Measurements from ENCODE around the gene SGK1. TPM values are rescaled to one million over a fixed set of nuclear protein-coding genes. Genes with fewer than 3 reads are reported as not detected.
"Not testable (repeated sequence)": the region's sequence is repeated elsewhere in the genome, so short reads cannot be mapped to it uniquely, and the experiment has no call there.

SGK1 gene
- total and polyA plus RNA-seq, 3 donors from 2014 or later = 91.3 to 208 (median 154) TPM

- no peak for TF ChIP-seq POLR2A (IDR thresholded peaks at IDR 0.05)
- TF ChIP-seq CTCF (IDR thresholded peaks at IDR 0.05) = no peak
- peak; percentile 52 for DNase-seq
- Histone ChIP-seq H3K4me3 (no peak overlapping the region), H3K27me3 (no peaks in the 10 kb centered on the region), H3K27ac (no peak overlapping the region), H3K9me3 (no peaks in the 10 kb centered on the region), H3K4me1 (no peaks in the 10 kb centered on the region), H3K36me3 (ENCODE audit: low read depth, missing control alignments) (no peaks in the 10 kb centered on the region)
- intact Hi-C loops (cut with DNase I; ENCODE audit: low total_unique reads) = no loop called here
- 82 to 87% methylated on average over 9 of the region's 9 CpGs for WGBS, 2 donors
Observed at GRCh38 chr6:134240665-134241431, 77.1 kb downstream of the SGK1 start.

GRCh38 chr6:134238960-134239795 is 78.7 kb downstream of the SGK1 start:
- H3K27ac ChIP-seq = no peak overlapping the region
- no peaks in the 10 kb centered on the region for H3K27me3 ChIP-seq
- TF ChIP-seq POLR2A (IDR thresholded peaks at IDR 0.05) = no peak
- no peak for TF ChIP-seq CTCF (IDR thresholded peaks at IDR 0.05)
- no peaks in the 10 kb centered on the region for H3K4me1 ChIP-seq
- H3K9me3 ChIP-seq = no peaks in the 10 kb centered on the region
- H3K4me3 ChIP-seq = no peak overlapping the region
- no peaks in the 10 kb centered on the region for H3K36me3 ChIP-seq (ENCODE audit: low read depth, missing control alignments)
- DNase-seq = no peak
- intact Hi-C loops (cut with DNase I; ENCODE audit: low total_unique reads) = no loop called here
- 69% methylated on average over 6 of the region's 6 CpGs for WGBS, 2 donors

- H3K9me3 ChIP-seq = no peaks in the 10 kb centered on the region
- H3K4me3 ChIP-seq = no peak overlapping the region
- 81 to 90% methylated on average over 2 of the region's 2 CpGs for WGBS, 2 donors
- H3K36me3 ChIP-seq (ENCODE audit: low read depth, missing control alignments) = no peaks in the 10 kb centered on the region
- H3K27ac ChIP-seq = no peak overlapping the region
- H3K4me1 ChIP-seq = no peaks in the 10 kb centered on the region
- no peak for DNase-seq
- H3K27me3 ChIP-seq = no peaks in the 10 kb centered on the region
- intact Hi-C loops (cut with DNase I; ENCODE audit: low total_unique reads) = no loop called here
- TF ChIP-seq POLR2A (IDR thresholded peaks at IDR 0.05) (no peak), CTCF (IDR thresholded peaks at IDR 0.05) (no peak)
Observed at GRCh38 chr6:134238006-134238405, 79.9 kb downstream of the SGK1 start.

- Histone ChIP-seq H3K36me3 (ENCODE audit: low read depth, missing control alignments) (no peaks in the 10 kb centered on the region), H3K4me1 (no peaks in the 10 kb centered on the region), H3K9me3 (no peaks in the 10 kb centered on the region), H3K4me3 (no peak overlapping the region), H3K27me3 (no peaks in the 10 kb centered on the region), H3K27ac (no peak overlapping the region)
- TF ChIP-seq POLR2A (IDR thresholded peaks at IDR 0.05) = no peak
- intact Hi-C loops (cut with DNase I; ENCODE audit: low total_unique reads) = no loop called here
- 89 to 93% methylated on average over 7 of the region's 7 CpGs for WGBS, 2 donors
- no peak for DNase-seq
Observed at GRCh38 chr6:134235937-134236751, 81.8 kb downstream of the SGK1 start.

- H3K36me3 ChIP-seq (ENCODE audit: low read depth, missing control alignments); H3K9me3 ChIP-seq; DNase-seq; H3K27me3 ChIP-seq; H3K4me1 ChIP-seq; H3K27ac ChIP-seq; H3K4me3 ChIP-seq; intact Hi-C loops (cut with DNase I; ENCODE audit: low total_unique reads): not testable (repeated sequence)
- 87 to 93% methylated on average over 4 of the region's 4 CpGs for WGBS, 2 donors
Observed at GRCh38 chr6:134235334-134235733, 82.6 kb downstream of the SGK1 start.

Measured in testis (tissue), 3 donors.